ENCODE data around the gene ABCA2. TPM values are rescaled to one million over a fixed set of nuclear protein-coding genes. Genes with fewer than 3 reads are reported as not detected.
A peak's percentile ranks its signal among the peaks of the same experiment; 100 is the strongest.

ABCA2 gene
- total and polyA plus RNA-seq, 9 of the 15 experiments (the other 6 are each of a cell fraction or from before 2014, with no cell fraction given), result 0.69 to 16.3 (median 6.1) TPM; not detected in 2

DNA sequence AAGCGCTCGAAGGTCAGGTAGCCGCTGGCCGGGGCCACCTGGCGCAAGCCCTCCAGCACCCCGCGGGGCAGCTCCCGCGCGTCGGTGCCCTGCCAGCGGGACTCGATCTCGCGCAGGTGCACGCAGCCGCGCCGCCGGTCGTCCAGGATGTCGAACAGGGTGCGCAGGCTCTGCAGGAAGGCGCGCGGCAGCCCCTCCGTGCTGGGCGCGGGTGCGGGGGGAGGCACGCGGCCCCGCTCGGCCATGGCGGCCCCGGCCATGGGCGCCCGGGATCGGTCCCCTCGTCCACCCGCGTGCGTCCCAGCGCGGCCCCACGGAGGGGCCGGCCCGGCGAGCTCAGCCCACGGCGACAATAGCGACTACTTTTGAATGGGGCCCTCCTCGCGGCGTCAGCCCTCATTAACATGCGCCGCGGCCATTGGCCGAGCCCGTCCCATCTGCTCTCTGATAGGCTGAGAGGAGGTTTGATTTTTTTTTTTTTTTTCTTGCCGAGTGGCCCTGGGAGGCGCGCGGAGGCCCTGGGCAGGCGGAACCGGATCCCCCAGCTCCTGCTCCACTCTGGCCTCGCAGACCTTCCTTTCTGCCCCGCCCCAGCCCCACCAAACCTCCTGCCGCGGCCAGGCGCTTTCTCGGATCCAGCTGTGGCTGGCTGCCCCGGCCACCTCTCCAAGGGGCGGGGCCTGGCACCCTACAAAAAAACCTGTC, 42.3 kb upstream of the ABCA2 start, which contains the start of gene SAPCD2 (continued):
- TF ChIP-seq, protein P1, sequence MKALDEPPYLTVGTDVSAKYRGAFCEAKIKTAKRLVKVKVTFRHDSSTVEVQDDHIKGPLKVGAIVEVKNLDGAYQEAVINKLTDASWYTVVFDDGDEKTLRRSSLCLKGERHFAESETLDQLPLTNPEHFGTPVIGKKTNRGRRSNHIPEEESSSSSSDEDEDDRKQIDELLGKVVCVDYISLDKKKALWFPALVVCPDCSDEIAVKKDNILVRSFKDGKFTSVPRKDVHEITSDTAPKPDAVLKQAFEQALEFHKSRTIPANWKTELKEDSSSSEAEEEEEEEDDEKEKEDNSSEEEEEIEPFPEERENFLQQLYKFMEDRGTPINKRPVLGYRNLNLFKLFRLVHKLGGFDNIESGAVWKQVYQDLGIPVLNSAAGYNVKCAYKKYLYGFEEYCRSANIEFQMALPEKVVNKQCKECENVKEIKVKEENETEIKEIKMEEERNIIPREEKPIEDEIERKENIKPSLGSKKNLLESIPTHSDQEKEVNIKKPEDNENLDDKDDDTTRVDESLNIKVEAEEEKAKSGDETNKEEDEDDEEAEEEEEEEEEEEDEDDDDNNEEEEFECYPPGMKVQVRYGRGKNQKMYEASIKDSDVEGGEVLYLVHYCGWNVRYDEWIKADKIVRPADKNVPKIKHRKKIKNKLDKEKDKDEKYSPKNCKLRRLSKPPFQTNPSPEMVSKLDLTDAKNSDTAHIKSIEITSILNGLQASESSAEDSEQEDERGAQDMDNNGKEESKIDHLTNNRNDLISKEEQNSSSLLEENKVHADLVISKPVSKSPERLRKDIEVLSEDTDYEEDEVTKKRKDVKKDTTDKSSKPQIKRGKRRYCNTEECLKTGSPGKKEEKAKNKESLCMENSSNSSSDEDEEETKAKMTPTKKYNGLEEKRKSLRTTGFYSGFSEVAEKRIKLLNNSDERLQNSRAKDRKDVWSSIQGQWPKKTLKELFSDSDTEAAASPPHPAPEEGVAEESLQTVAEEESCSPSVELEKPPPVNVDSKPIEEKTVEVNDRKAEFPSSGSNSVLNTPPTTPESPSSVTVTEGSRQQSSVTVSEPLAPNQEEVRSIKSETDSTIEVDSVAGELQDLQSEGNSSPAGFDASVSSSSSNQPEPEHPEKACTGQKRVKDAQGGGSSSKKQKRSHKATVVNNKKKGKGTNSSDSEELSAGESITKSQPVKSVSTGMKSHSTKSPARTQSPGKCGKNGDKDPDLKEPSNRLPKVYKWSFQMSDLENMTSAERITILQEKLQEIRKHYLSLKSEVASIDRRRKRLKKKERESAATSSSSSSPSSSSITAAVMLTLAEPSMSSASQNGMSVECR (CRISPR knock-in tag; IDR thresholded peaks at IDR 0.05), result no peak; the same call in 1 of the 2 replicates
- TF ChIP-seq ATF7 (IDR thresholded peaks at IDR 0.05), result peak; percentile 53
- TF ChIP-seq MCM3 (IDR thresholded peaks at IDR 0.05), result no peak
- TF ChIP-seq MEIS2 (IDR thresholded peaks at IDR 0.05; ENCODE audit: partially characterized antibody), result peak; percentile 5
- TF ChIP-seq, protein P2, sequence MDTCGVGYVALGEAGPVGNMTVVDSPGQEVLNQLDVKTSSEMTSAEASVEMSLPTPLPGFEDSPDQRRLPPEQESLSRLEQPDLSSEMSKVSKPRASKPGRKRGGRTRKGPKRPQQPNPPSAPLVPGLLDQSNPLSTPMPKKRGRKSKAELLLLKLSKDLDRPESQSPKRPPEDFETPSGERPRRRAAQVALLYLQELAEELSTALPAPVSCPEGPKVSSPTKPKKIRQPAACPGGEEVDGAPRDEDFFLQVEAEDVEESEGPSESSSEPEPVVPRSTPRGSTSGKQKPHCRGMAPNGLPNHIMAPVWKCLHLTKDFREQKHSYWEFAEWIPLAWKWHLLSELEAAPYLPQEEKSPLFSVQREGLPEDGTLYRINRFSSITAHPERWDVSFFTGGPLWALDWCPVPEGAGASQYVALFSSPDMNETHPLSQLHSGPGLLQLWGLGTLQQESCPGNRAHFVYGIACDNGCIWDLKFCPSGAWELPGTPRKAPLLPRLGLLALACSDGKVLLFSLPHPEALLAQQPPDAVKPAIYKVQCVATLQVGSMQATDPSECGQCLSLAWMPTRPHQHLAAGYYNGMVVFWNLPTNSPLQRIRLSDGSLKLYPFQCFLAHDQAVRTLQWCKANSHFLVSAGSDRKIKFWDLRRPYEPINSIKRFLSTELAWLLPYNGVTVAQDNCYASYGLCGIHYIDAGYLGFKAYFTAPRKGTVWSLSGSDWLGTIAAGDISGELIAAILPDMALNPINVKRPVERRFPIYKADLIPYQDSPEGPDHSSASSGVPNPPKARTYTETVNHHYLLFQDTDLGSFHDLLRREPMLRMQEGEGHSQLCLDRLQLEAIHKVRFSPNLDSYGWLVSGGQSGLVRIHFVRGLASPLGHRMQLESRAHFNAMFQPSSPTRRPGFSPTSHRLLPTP (IDR thresholded peaks at IDR 0.05; ENCODE audit: borderline replicate concordance, extremely low read depth, insufficient read length), result peak; percentile 7
- TF ChIP-seq HOXB6 (CRISPR knock-in tag; IDR thresholded peaks at IDR 0.05; ENCODE audit: borderline replicate concordance), result no peak
- TF ChIP-seq TOE1 (IDR thresholded peaks at IDR 0.05; ENCODE audit: borderline replicate concordance), result no peak
- no peak for TF ChIP-seq TOE1 (CRISPR knock-in tag; IDR thresholded peaks at IDR 0.05; ENCODE audit: borderline replicate concordance, low read depth)
- TF ChIP-seq NONO (IDR thresholded peaks at IDR 0.05; ENCODE audit: low read depth in 2 of 2, low read length in 1 of 2), result peak in 1 of 2 experiments; percentile 72
- no peak for TF ChIP-seq ZNF165 (CRISPR knock-in tag; IDR thresholded peaks at IDR 0.05; ENCODE audit: borderline replicate concordance)
- TF ChIP-seq NELFE (IDR thresholded peaks at IDR 0.05; ENCODE audit: insufficient read depth, insufficient read length), result no peak
- no peak for TF ChIP-seq NCOA1 (IDR thresholded peaks at IDR 0.05; ENCODE audit: low read depth)
- peak; percentile 26; the same call in 1 of the 2 replicates for TF ChIP-seq GTF2E2 (tag; IDR thresholded peaks at IDR 0.05)
- peak; percentile 39; the same call in 1 of the 2 replicates for TF ChIP-seq ZBTB7A (IDR thresholded peaks at IDR 0.05; ENCODE audit: borderline replicate concordance, control insufficient read depth, low read depth, low read length)
- no peak for TF ChIP-seq SNIP1 (IDR thresholded peaks at IDR 0.05; ENCODE audit: low read depth)
- no peak for TF ChIP-seq KLF13 (tag; IDR thresholded peaks at IDR 0.05; ENCODE audit: borderline replicate concordance, low read depth)
- no peak for TF ChIP-seq ZNF445 (CRISPR knock-in tag; IDR thresholded peaks at IDR 0.05; ENCODE audit: low read depth)
- no peak for TF ChIP-seq HDAC8 (tag; IDR thresholded peaks at IDR 0.05)
- TF ChIP-seq, protein P3, sequence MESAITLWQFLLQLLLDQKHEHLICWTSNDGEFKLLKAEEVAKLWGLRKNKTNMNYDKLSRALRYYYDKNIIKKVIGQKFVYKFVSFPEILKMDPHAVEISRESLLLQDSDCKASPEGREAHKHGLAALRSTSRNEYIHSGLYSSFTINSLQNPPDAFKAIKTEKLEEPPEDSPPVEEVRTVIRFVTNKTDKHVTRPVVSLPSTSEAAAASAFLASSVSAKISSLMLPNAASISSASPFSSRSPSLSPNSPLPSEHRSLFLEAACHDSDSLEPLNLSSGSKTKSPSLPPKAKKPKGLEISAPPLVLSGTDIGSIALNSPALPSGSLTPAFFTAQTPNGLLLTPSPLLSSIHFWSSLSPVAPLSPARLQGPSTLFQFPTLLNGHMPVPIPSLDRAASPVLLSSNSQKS (CRISPR knock-in tag; IDR thresholded peaks at IDR 0.05), result no peak
- TF ChIP-seq RAD51 (IDR thresholded peaks at IDR 0.05; ENCODE audit: borderline replicate concordance, low read depth), result no peak
